ENCODE measurements around the gene YAP1. TPM values are rescaled to one million over a fixed set of nuclear protein-coding genes. Genes with fewer than 3 reads are reported as not detected.

YAP1 gene
- total RNA-seq, 4 donors from 2014 or later = 168 to 230 (median 194) TPM

DNA sequence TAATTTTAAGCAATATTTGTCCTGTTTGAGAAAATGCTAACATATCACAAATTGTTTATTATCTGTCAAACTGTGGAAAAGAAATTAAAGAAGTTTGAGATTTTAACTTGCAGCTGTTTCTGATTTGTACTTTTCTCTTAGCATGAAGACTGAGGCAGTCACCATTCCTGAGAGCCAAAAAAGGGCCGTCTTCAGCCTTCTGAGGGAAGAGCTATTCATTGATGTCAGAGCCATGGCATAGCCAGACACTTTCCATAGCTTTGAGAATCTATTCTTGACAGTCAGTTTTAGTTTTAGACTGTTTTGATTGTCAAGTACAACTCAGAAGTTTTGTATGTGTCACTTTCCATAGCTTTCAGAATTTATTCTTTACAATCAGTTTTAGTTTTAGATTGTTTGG is 32.1 kb downstream of the YAP1 start:
- intact Hi-C loops (cut with DNase I; ENCODE audit: low total_unique reads) = no loop called here
- H3K36me3 ChIP-seq = no peaks in the 10 kb centered on the region
- H3K9me3 ChIP-seq = no peaks in the 10 kb centered on the region
- H3K4me1 ChIP-seq = peaks cover 0 to 11% of the 10 kb centered on the region in 2 donors
- no peaks in the 10 kb centered on the region for H3K27me3 ChIP-seq
- TF ChIP-seq POLR2A (IDR thresholded peaks at IDR 0.05) = no peak
- TF ChIP-seq, protein P1, sequence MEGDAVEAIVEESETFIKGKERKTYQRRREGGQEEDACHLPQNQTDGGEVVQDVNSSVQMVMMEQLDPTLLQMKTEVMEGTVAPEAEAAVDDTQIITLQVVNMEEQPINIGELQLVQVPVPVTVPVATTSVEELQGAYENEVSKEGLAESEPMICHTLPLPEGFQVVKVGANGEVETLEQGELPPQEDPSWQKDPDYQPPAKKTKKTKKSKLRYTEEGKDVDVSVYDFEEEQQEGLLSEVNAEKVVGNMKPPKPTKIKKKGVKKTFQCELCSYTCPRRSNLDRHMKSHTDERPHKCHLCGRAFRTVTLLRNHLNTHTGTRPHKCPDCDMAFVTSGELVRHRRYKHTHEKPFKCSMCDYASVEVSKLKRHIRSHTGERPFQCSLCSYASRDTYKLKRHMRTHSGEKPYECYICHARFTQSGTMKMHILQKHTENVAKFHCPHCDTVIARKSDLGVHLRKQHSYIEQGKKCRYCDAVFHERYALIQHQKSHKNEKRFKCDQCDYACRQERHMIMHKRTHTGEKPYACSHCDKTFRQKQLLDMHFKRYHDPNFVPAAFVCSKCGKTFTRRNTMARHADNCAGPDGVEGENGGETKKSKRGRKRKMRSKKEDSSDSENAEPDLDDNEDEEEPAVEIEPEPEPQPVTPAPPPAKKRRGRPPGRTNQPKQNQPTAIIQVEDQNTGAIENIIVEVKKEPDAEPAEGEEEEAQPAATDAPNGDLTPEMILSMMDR (IDR thresholded peaks at IDR 0.05) = no peak
- no peak overlapping the region for H3K4me3 ChIP-seq
- H3K27ac ChIP-seq = peak overlapping the region in 1 of 2 donors; percentile 55
- no peak for DNase-seq

DNA sequence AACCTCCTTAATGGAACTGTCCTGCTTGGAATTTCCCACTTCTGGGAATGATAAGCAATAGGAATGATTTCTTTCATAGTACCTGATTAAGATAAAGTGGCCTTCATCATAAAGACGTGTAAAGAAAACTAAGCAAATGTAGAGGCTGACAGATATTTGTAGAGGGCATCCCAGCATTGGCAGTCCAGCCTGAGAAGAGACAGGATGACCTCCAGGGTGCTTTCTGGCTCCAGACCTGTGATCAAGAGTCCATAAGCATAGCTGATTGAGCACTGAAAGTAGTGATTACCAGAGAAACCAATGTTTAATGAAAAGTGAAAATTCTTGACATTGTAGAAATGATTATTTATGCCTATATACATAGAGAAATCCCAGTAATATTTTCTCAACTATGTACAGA is 33.6 kb downstream of the YAP1 start:
- H3K4me1 ChIP-seq = peaks cover 0 to 11% of the 10 kb centered on the region in 2 donors
- peak overlapping the region in 1 of 2 donors; percentile 24 for H3K27ac ChIP-seq
- no peak for DNase-seq
- no peak overlapping the region for H3K4me3 ChIP-seq
- no peaks in the 10 kb centered on the region for H3K27me3 ChIP-seq
- TF ChIP-seq, protein P1 (IDR thresholded peaks at IDR 0.05) = no peak
- TF ChIP-seq POLR2A (IDR thresholded peaks at IDR 0.05) = no peak
- no peaks in the 10 kb centered on the region for H3K9me3 ChIP-seq
- H3K36me3 ChIP-seq = no peaks in the 10 kb centered on the region
- intact Hi-C loops (cut with DNase I; ENCODE audit: low total_unique reads) = no loop called here

DNA sequence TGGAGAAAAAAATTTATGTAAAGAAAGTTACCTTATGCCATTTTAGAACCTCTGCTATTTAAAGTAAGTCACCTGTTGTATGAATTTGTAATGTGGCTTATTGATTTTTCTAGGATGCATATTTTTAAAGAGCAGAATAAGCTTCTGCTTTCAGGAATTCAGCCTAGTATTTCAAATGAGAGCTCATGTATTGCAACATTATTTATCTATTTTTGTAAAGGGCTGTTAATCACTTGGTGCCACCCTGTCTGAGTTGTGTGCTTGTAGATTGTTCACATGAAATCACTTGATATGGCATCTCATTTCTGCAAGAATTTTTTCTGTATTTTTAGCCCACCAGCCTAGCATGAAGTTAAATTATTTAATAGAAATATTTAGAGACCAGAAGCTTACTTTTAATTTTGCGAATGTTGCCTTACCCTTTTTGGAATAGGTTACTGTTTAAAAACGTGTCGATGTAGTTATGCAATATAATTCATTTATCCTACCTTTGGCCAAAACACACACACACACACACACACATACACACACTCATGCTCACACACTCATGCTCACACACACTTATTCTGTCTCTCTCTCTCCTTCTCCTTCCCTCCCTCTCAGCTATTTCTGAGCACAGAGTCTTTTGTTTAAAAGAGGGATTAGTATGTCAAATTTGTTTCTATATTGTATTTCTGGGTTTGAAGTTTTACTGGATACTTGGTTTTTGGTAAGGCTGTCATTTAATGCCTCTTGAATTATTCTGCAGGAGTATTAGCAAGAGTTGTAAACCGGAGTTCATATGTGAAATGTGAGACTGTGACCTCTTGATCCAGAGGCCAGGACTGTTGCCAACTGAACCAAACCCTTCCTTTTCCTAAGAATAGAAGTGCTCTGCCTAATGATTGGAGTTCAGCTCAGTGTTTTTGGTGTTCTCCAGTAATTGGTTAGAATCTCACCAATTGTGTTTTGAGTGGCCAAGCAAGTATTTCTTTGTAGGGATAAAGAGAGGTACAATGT is 34.4 kb downstream of the YAP1 start:
- peak in 1 of 2 donors; percentile 41 for DNase-seq
- H3K36me3 ChIP-seq = no peaks in the 10 kb centered on the region
- no peak overlapping the region for H3K4me3 ChIP-seq
- H3K9me3 ChIP-seq = no peaks in the 10 kb centered on the region
- TF ChIP-seq, protein P1 (IDR thresholded peaks at IDR 0.05) = no peak
- TF ChIP-seq POLR2A (IDR thresholded peaks at IDR 0.05) = no peak
- H3K27ac ChIP-seq = peak overlapping the region; percentile 18 to 44
- intact Hi-C loops (cut with DNase I; ENCODE audit: low total_unique reads) = no loop called here
- peaks cover 0 to 7% of the 10 kb centered on the region in 2 donors for H3K4me1 ChIP-seq
- no peaks in the 10 kb centered on the region for H3K27me3 ChIP-seq

DNA sequence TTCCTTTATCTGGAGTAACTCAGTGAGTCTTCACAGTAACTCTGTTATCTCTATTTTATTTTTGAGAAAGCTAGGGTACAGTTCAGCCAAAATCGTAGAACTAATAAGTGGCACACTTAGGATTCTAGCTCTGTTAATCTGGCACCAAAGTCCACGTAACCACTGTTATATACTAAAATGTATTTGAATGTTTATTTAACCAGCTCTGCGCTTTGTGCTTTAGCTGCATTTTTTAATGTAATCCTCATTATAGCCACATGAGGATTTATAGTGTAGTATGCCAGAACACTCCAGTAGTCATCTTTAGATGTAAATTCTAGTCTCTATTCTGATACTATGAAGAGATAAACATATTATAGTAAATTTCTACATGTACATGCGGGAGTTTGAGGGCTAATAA is 36.8 kb downstream of the YAP1 start:
- Histone ChIP-seq H3K36me3 (no peaks in the 10 kb centered on the region), H3K27ac (no peak overlapping the region), H3K9me3 (no peaks in the 10 kb centered on the region), H3K27me3 (no peaks in the 10 kb centered on the region), H3K4me1 (peaks cover 0 to 7% of the 10 kb centered on the region in 2 donors), H3K4me3 (no peak overlapping the region)
- intact Hi-C loops (cut with DNase I; ENCODE audit: low total_unique reads) = no loop called here
- no peak for DNase-seq
- TF ChIP-seq POLR2A (IDR thresholded peaks at IDR 0.05) = no peak
- TF ChIP-seq, protein P1 (IDR thresholded peaks at IDR 0.05) = no peak

DNA sequence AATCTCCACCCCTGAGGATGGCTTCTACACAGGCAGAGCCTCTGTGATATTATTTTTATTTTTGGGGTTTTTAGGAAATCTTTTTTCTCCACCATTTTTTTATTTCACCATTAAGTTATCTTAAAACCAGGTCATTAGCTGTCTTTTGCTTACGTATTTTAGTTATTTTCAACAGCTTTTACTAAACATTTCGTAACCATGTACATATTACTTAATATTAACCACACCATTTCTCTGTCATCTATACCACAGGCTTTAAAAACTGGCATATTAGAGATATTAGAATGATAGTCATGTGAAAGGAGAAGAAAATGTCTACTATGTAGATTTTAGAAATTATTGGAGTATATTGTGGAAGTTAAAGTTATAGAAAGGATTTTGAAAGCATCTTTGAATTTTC is 37.4 kb downstream of the YAP1 start:
- Histone ChIP-seq H3K4me3 (no peak overlapping the region), H3K36me3 (no peaks in the 10 kb centered on the region), H3K9me3 (no peaks in the 10 kb centered on the region), H3K4me1 (peaks cover 0 to 7% of the 10 kb centered on the region in 2 donors), H3K27me3 (no peaks in the 10 kb centered on the region), H3K27ac (no peak overlapping the region)
- intact Hi-C loops (cut with DNase I; ENCODE audit: low total_unique reads) = no loop called here
- no peak for DNase-seq
- TF ChIP-seq, protein P1 (IDR thresholded peaks at IDR 0.05) = no peak
- no peak for TF ChIP-seq POLR2A (IDR thresholded peaks at IDR 0.05)

All from uterus (tissue), 4 donors.